A549 (cell line): Measurements from ENCODE around the gene NPB. TPM values are rescaled to one million over a fixed set of nuclear protein-coding genes. Genes with fewer than 3 reads are reported as not detected.

Source experiments
- ATAC-seq, 2 experiments: fragments of 200-7000 bp in 1 of 2; fragments of >200 bp in 1 of 2; cut with Nextera tagmentation in 1 of 2; cut with Tn5 transposase in 1 of 2; 3 replicates each; pipeline versions ENCODE4 v1.8.0 to v1.9.1; 2018 to 2020; ENCODE audit warnings: mild to moderate bottlenecking in 1 of 2, moderate library complexity in 1 of 2
- CTCF ChIA-PET: fragments of 300-600 bp; sonication (Branson Sonifier 250); formaldehyde crosslinking; extraction: SDS; loops from one replicate; lab custom pipeline; 2021; ENCODE audit warnings: antibody characterized with exemption, inconsistent platforms; lab: Yijun Ruan, JAX
- POLR2A ChIA-PET: fragments of 350-600 bp; formaldehyde crosslinking; extraction: SDS; loops from one replicate; lab custom pipeline; 2021; ENCODE audit warnings: antibody characterized with exemption, inconsistent platforms; lab: Yijun Ruan, JAX
- DNase-seq, 2 experiments: peaks; one replicate each; pipeline versions ENCODE4 v3.0.0 to v3.0.0-alpha.2; 2011 to 2016; ENCODE audit warnings: low read depth in 1 of 2, low spot score in 1 of 2
- FAIRE-seq: peaks from 2 replicates; lab custom pipeline; 2011; peaks lifted over from hg19 to GRCh38; lab: Jason Lieb, UNC
- H3K27ac ChIP-seq, 2 experiments: fragments of >200 bp; sonication (Bioruptor Twin); formaldehyde crosslinking; 3 replicates each; pipeline ENCODE4 v1.5.1; 2016 to 2017
- H3K4me1 ChIP-seq: fragments of >200 bp; sonication (Bioruptor Twin); formaldehyde crosslinking; 3 replicates; pipeline ENCODE4 v1.6.1; 2016
- H3K4me2 ChIP-seq: fragments of >200 bp; sonication (Bioruptor Twin); formaldehyde crosslinking; 3 replicates; pipeline ENCODE4 v1.6.1; 2016
- H3K4me3 ChIP-seq: fragments of >200 bp; sonication (Bioruptor Twin); formaldehyde crosslinking; 3 replicates; pipeline ENCODE4 v1.5.1; 2016
- H3K9me3 ChIP-seq: fragments of >200 bp; sonication (Bioruptor Twin); formaldehyde crosslinking; 3 replicates; pipeline ENCODE4 v1.6.1; 2016
- CEBPB ChIP-seq, 2 experiments: fragments of >200 bp in 1 of 2; sonication (Bioruptor Twin) in 1 of 2; formaldehyde crosslinking in 1 of 2; IDR thresholded peaks; 2 replicates each; pipeline ENCODE4 v1.6.1; 2012 to 2016
- CHD2 ChIP-seq: fragments of 150-350 bp; IDR thresholded peaks from 2 replicates; pipeline ENCODE4 v1.6.1; 2014; ENCODE audit warnings: low read length; ENCODE audit not compliant: partially characterized antibody
- CHD4 ChIP-seq: fragments of 200-600 bp; sonication (generic); IDR thresholded peaks from 2 replicates; pipeline ENCODE4 v1.6.1; 2016; ENCODE audit warnings: antibody characterized with exemption, mild to moderate bottlenecking, borderline replicate concordance
- EP300 ChIP-seq, 2 experiments: fragments of >200 bp; sonication (Bioruptor Twin); formaldehyde crosslinking; IDR thresholded peaks; 2 replicates in 1 of 2; 3 replicates in 1 of 2; pipeline ENCODE4 v1.6.1; 2016 to 2017
- ESRRA ChIP-seq: fragments of 150-350 bp; IDR thresholded peaks from 2 replicates; pipeline ENCODE4 v1.6.1; 2014; ENCODE audit warnings: mild to moderate bottlenecking, low read length, borderline replicate concordance
- HES2 ChIP-seq: fragments of >200 bp; sonication (Bioruptor Twin); formaldehyde crosslinking; IDR thresholded peaks from 2 replicates; pipeline ENCODE4 v1.6.1; 2016
- HMGXB4 ChIP-seq: fragments of 250-450 bp; sonication (Bioruptor Pico); IDR thresholded peaks from 2 replicates; pipeline ENCODE4 v1.5.0; 2021; ENCODE audit warnings: mild to moderate bottlenecking, moderate library complexity, borderline replicate concordance
- MAFK ChIP-seq: fragments of 450-650 bp; IDR thresholded peaks from 2 replicates; pipeline ENCODE4 v1.6.1; 2014; ENCODE audit not compliant: partially characterized antibody
- NPAS2 ChIP-seq: fragments of 250-450 bp; sonication (Bioruptor Pico); IDR thresholded peaks from 2 replicates; pipeline ENCODE4 v1.8.0; 2022; ENCODE audit warnings: mild to moderate bottlenecking, moderate library complexity, borderline replicate concordance
- REST ChIP-seq: fragments of 200-600 bp; sonication (generic); IDR thresholded peaks from 2 replicates; pipeline ENCODE4 v1.6.1; 2016; ENCODE audit warnings: antibody characterized with exemption, mild to moderate bottlenecking, moderate library complexity
- RNF2 ChIP-seq: fragments of 200-600 bp; sonication (generic); IDR thresholded peaks from 2 replicates; pipeline ENCODE4 v1.6.1; 2016; ENCODE audit warnings: low read depth, mild to moderate bottlenecking, antibody characterized with exemption, moderate library complexity, borderline replicate concordance
- USF2 ChIP-seq: fragments of 450-650 bp; IDR thresholded peaks from 2 replicates; pipeline ENCODE4 v1.6.1; 2014; ENCODE audit warnings: antibody characterized with exemption
- ZNF302 ChIP-seq: fragments of 250-450 bp; sonication (Bioruptor Pico); IDR thresholded peaks from 2 replicates; pipeline ENCODE4 v1.9.0; 2021; ENCODE audit warnings: inconsistent platforms, mild to moderate bottlenecking, moderate library complexity
- ZSCAN20 ChIP-seq: fragments of 250-450 bp; sonication (Bioruptor Pico); IDR thresholded peaks from 2 replicates; pipeline ENCODE4 v1.8.0; 2022; ENCODE audit warnings: mild to moderate bottlenecking, moderate library complexity
- WGBS: methylation state at CpG from one replicate; pipeline ENCODE4 v1.1.6; 2017; ENCODE audit errors: missing lambda C conversion rate; 5-methylcytosine and 5-hydroxymethylcytosine counted together
- polyA plus RNA-seq, 4 experiments: library from polyadenylated mRNA; depleted of rRNA in 3 of 4; stranded (reverse); fragments of >200 nt; fragmentation: RNase III in 1 of 4; extraction: RNeasy Plus Mini Kit Qiagen cat#74134 plus additional on column Dnase treatment in 1 of 4; gene quantifications; 2 replicates in 3 of 4; 3 replicates in 1 of 4; pipeline ENCODE4 v1.2.3, GENCODE V29; 2011 to 2017

Gene NPB
- polyA plus RNA-seq, 2 of the 4 experiments (the other 2 are of a cell fraction) = 0.41 to 0.45 TPM

- TF ChIP-seq HES2 (no peak), REST (no peak)
Observed at GRCh38 chr17:81879121-81879520, 22.9 kb upstream of the NPB start (continued).

GRCh38 chr17:81884520-81884919 is 17.5 kb upstream of the NPB start:
- ChIA-PET POLR2A (no interaction called here), CTCF (interaction anchor here (1.2 to 11.2 kb wide), 3 partner anchors 9 to 32 kb away, joined by 4 to 126 read pairs (median 6); partner anchors contain the start of gene ARHGDIA)
- WGBS = 91% methylated on average over 11 of the region's 11 CpGs
- peak; percentile 32 to 58; a peak in 5 of 6 replicates for ATAC-seq
- FAIRE-seq = no peak
- Histone ChIP-seq H3K27ac (no peak overlapping the region), H3K9me3 (no peaks in the 10 kb centered on the region), H3K4me3 (no peak overlapping the region), H3K4me2 (no peak overlapping the region), H3K4me1 (peaks cover 11% of the 10 kb centered on the region)
- TF ChIP-seq USF2 (peak; percentile 2; the same call in 1 of the 2 replicates), ZNF302 (no peak)
- DNase-seq = no peak

- no peak for FAIRE-seq
- no peak overlapping the region for H3K4me3 ChIP-seq
- no peak overlapping the region for H3K27ac ChIP-seq
- ChIA-PET CTCF (interaction anchor here (1.2 to 11.2 kb wide), 4 partner anchors 9 to 32 kb away, joined by 4 to 126 read pairs (median 6); partner anchors contain the start of gene ARHGDIA), POLR2A (interaction anchor here (0.7 kb wide), 1 partner anchor 10 kb away, joined by 3 read pairs; no protein-coding TSS in a partner anchor)
- peak; percentile 5 to 41; a peak in 3 of 6 replicates for ATAC-seq
- H3K9me3 ChIP-seq = no peaks in the 10 kb centered on the region
- no peak overlapping the region for H3K4me2 ChIP-seq
- no peak for TF ChIP-seq CEBPB (IDR thresholded peaks at IDR 0.05)
- TF ChIP-seq ESRRA = no peak
- no peak for TF ChIP-seq EP300 (IDR thresholded peaks at IDR 0.05)
- TF ChIP-seq ZNF302 = no peak
- no peak for TF ChIP-seq CHD4
- TF ChIP-seq MAFK = no peak
- no peak for TF ChIP-seq NPAS2 (CRISPR knock-in tag)
- TF ChIP-seq HMGXB4 = no peak
- no peak for TF ChIP-seq CHD2
- no peak for TF ChIP-seq RNF2
- TF ChIP-seq ZSCAN20 (CRISPR knock-in tag) = no peak
- TF ChIP-seq, all 56 proteins: peak for 0
- no peak for DNase-seq
- peaks cover 15% of the 10 kb centered on the region for H3K4me1 ChIP-seq
- WGBS = 98% methylated on average over 5 of the region's 5 CpGs
Observed at GRCh38 chr17:81884968-81885367, 17.1 kb upstream of the NPB start.
